Measurements from ENCODE around the gene WBP11. TPM values are rescaled to one million over a fixed set of nuclear protein-coding genes. Genes with fewer than 3 reads are reported as not detected.

The WBP11 gene
- total and polyA plus RNA-seq, 2 experiments from 2014 or later: 28.2 to 67.7 TPM

GRCh38 chr12:14833952-14834351, 30.7 kb upstream of the WBP11 start:
- Histone ChIP-seq H3K27ac (no peak overlapping the region), H3K36me3 (no peaks in the 10 kb centered on the region), H3K9me3 (ENCODE audit: low read depth) (no peaks in the 10 kb centered on the region), H3K27me3 (no peaks in the 10 kb centered on the region), H3K4me3 (no peak overlapping the region), H3K4me1 (ENCODE audit: low read depth) (peaks cover 17% of the 10 kb centered on the region)
- DNase-seq (ENCODE audit: low read depth in 1 of 2, low spot score in 1 of 2): no peak
- no peak for TF ChIP-seq CTCF (IDR thresholded peaks at IDR 0.05; ENCODE audit: low read depth, low read length)

- TF ChIP-seq CTCF (IDR thresholded peaks at IDR 0.05; ENCODE audit: low read depth, low read length): no peak
- H3K27me3 ChIP-seq: no peaks in the 10 kb centered on the region
- H3K9me3 ChIP-seq (ENCODE audit: low read depth): no peaks in the 10 kb centered on the region
- H3K4me3 ChIP-seq: no peak overlapping the region
- no peak overlapping the region for H3K27ac ChIP-seq
- H3K4me1 ChIP-seq (ENCODE audit: low read depth): peaks cover 17% of the 10 kb centered on the region
- DNase-seq (ENCODE audit: low read depth in 1 of 2, low spot score in 1 of 2): no peak
- H3K36me3 ChIP-seq: no peaks in the 10 kb centered on the region
These were observed 30.1 kb upstream of the WBP11 start for GRCh38 chr12:14833336-14833735.

- Histone ChIP-seq H3K27ac (no peak overlapping the region), H3K9me3 (ENCODE audit: low read depth) (no peaks in the 10 kb centered on the region), H3K4me1 (ENCODE audit: low read depth) (peaks cover 4% of the 10 kb centered on the region), H3K36me3 (no peaks in the 10 kb centered on the region), H3K27me3 (no peaks in the 10 kb centered on the region), H3K4me3 (no peak overlapping the region)
- DNase-seq (ENCODE audit: low read depth in 1 of 2, low spot score in 1 of 2): peak in 1 of 2 donors; percentile 7
- no peak for TF ChIP-seq CTCF (IDR thresholded peaks at IDR 0.05; ENCODE audit: low read depth, low read length)
These were observed 25.6 kb upstream of the WBP11 start for GRCh38 chr12:14828892-14829291.

- Histone ChIP-seq H3K36me3 (no peaks in the 10 kb centered on the region), H3K9me3 (ENCODE audit: low read depth) (no peaks in the 10 kb centered on the region), H3K4me3 (no peak overlapping the region), H3K4me1 (ENCODE audit: low read depth) (no peaks in the 10 kb centered on the region), H3K27ac (no peak overlapping the region), H3K27me3 (no peaks in the 10 kb centered on the region)
- no peak for DNase-seq (ENCODE audit: low read depth in 1 of 2, low spot score in 1 of 2)
- no peak for TF ChIP-seq CTCF (IDR thresholded peaks at IDR 0.05; ENCODE audit: low read depth, low read length)
These were observed 23.8 kb upstream of the WBP11 start for GRCh38 chr12:14827043-14827442.

GRCh38 chr12:14826491-14826890, 23.2 kb upstream of the WBP11 start:
- no peak overlapping the region for H3K27ac ChIP-seq
- no peak for TF ChIP-seq CTCF (IDR thresholded peaks at IDR 0.05; ENCODE audit: low read depth, low read length)
- H3K36me3 ChIP-seq: no peaks in the 10 kb centered on the region
- no peak overlapping the region for H3K4me3 ChIP-seq
- H3K4me1 ChIP-seq (ENCODE audit: low read depth): no peaks in the 10 kb centered on the region
- no peak for DNase-seq (ENCODE audit: low read depth in 1 of 2, low spot score in 1 of 2)
- H3K27me3 ChIP-seq: no peaks in the 10 kb centered on the region
- no peaks in the 10 kb centered on the region for H3K9me3 ChIP-seq (ENCODE audit: low read depth)

- no peak for TF ChIP-seq CTCF (IDR thresholded peaks at IDR 0.05; ENCODE audit: low read depth, low read length)
- H3K27ac ChIP-seq: no peak overlapping the region
- H3K36me3 ChIP-seq: no peaks in the 10 kb centered on the region
- no peaks in the 10 kb centered on the region for H3K4me1 ChIP-seq (ENCODE audit: low read depth)
- H3K27me3 ChIP-seq: no peaks in the 10 kb centered on the region
- no peaks in the 10 kb centered on the region for H3K9me3 ChIP-seq (ENCODE audit: low read depth)
- H3K4me3 ChIP-seq: no peak overlapping the region
- DNase-seq (ENCODE audit: low read depth in 1 of 2, low spot score in 1 of 2): no peak
These were observed 22.0 kb upstream of the WBP11 start for GRCh38 chr12:14825256-14825655.

Measured in cardiac muscle cell (in vitro differentiated cells and primary cell).